ENCODE data around the gene NUBP2. TPM values are rescaled to one million over a fixed set of nuclear protein-coding genes. Genes with fewer than 3 reads are reported as not detected.

The NUBP2 gene, protein sequence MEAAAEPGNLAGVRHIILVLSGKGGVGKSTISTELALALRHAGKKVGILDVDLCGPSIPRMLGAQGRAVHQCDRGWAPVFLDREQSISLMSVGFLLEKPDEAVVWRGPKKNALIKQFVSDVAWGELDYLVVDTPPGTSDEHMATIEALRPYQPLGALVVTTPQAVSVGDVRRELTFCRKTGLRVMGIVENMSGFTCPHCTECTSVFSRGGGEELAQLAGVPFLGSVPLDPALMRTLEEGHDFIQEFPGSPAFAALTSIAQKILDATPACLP
- total RNA-seq (2014; rRNA removed; shearing (Covaris generic)), result 50.2 and 59.3 TPM in 2 replicates
- 205 and 332 TPM in 2 replicates for polyA plus RNA-seq (2014; cell fraction: nucleus; rRNA removed)

DNA sequence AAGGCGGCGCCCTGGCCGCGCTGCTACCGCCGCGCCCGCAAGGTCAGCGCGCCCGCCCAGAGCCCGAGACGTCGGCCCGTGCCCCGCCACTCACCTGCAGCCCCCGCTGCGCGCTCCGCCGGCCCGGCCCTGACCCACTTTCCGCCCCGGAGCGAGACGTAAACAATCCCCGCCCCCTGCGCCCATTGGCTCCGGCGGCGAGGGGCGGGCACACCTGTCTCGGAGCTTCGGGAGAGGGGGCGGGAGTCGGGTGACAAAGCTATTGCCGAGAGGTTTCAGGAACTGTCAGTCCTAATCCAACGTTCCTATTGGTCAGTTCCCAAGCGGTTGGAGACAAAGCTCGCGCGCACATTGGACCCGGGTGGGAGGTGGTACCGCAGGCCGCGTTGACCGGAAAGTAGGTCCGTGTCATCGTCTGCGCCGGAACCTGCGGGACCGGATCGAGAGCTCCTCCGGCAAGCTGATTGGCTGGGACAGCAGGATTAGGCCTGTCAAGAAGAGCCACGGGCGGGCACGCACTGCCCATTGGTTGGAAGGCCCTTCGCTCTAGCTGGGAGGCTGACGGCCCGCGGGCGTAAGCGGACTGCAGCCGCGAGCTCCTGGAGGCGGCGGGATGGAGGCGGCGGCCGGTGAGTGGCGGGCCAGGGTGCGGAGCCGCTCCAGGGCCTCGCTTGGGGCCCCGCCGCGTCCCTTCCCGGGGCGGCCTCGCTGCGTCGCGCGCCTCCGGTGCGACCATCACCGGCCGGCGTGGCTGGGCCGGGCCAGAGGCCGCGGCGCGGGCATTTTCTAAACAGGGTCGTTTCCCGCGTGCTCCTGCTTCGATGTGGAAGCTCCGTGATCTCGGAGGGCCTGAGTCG is at the start of gene NUBP2, which contains the start of gene SPSB3:
NUBP2 (plus strand) TSS at position 553 of the 857 bp plus-strand sequence; CDS start at position 614, 61 bp downstream.
SPSB3 (minus strand) TSS at position 164 of the 857 bp plus-strand sequence. CDS start 1,088 bp downstream, outside the sequence.
- DNase-seq (ENCODE audit: extremely low read depth, low read depth), result peak; percentile 100

DNA sequence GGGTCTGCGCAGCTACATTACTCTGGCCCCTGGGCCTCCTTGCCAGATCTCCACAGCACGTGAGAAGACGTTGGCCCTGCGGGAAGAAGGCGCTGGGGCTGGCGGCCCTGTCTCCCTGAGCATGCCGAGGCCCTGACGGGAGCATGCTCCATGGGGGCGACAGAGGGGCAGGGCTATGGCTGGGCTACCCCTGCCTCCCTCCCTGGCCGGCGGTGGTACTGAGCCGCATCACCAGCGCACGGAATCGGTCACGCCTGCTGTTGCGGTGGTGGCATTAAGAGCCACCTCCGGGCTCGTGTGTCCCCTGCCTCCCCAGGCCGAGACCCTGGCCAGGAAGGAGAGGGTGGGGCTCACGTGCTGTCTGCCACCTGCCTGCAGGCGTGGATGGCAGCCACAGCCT is 48.6 kb upstream of the NUBP2 start:
- no peak for DNase-seq (ENCODE audit: extremely low read depth, low read depth)

DNA sequence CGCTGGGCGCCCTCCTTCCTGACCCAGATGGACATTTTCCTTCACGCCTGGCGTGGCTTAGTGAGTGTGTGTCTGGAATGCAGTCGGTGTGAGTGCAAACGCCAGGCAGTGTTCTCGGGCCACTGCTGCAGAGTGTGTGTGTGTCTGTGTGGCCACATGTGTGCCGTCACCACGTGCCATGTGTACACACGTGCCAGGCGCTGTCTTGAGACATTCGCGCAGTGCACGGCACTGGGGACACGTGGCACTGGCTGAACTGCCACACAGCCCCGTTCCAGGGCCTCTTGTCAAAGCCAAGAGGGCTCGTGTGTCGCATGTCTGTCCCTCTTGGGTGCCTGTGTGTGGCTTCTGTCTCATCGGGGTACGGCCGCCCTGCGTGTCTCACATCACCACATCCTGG is 47.9 kb upstream of the NUBP2 start:
- no peak for DNase-seq (ENCODE audit: extremely low read depth, low read depth)

DNA sequence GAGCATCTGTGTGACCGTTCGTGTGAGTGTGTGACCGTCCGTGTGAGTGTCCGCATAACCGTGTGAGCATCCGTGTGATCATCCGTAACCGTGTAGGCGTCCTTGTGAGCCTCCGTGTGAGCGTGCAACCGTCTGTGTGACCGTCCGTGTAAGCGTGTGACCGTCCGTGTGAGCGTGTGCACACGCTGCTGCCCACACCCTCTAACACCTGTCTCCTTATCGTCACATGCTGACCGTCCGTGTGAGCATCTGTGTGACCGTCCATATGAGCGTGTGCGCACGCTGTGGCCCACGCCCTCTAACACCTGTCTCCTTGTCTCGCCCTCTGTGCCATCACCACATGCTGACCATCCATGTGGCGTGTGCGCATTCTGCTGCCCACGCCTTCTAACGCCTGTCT is 42.5 kb upstream of the NUBP2 start:
- no peak for DNase-seq (ENCODE audit: extremely low read depth, low read depth)

DNA sequence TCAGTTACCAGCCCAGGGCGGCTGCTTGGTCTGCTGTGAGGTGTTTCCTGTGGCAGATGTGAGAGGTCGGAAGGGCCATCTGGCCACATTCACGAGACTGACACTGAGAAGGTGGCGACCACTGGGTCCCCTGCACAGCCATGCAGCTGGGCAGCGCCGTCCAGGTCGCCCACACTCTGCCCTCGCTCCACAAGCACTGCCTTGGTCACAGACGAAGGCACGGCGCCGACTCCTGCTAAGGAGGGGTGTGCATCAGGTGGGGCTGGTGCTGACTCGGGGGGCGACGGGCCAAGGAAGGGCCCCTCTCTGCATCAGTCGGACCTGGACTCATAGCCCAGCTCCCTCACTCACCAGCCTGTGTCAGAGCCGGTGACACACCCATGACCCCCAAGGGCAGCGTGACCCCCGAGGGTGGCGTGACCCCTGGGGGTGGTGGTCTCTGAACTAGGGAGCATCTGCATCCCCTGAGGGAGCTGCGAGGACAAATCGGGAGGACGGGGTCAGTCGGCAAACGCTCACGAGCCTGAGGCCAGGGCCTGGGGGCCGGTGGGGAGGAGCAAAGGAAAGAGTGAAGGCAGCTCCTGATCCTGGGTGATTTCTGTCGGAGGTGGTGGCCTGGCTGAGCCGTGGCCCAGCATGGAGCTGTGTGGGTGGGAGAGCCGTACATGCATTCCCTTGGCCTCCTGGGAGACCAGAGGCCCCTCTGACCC is 41.8 kb upstream of the NUBP2 start:
- no peak for DNase-seq (ENCODE audit: extremely low read depth, low read depth)

DNA sequence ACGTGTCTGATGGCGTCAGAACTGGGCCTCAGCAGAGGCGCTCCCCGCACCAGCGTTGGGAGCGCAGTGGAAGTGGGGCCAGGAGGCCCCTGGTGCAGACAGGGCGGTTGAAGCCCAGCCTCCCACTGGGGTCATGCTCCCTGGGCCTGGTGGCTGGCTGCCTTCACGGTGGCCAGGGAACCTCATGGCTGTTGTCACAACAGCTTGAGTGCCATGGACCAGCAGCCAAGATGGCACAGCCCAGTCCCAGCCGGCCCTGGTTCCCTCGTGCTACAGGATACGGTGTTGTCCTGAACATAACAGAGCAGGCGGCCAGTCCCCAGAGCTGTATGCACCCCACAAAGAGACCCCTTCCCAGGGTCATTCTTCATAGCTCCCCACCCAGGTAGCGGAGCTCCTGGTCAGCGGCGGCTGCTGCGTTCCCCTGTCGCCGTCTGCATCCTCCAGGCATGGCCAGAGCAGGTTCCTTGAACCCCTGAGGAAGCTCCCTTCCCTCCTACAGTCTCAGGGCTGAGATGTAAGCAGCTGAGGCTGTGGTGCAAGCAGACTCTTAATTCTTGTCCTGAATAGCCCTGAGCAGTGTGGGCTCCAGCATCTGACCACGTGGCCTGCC is 41.1 kb upstream of the NUBP2 start:
- DNase-seq (ENCODE audit: extremely low read depth, low read depth), result no peak

DNA sequence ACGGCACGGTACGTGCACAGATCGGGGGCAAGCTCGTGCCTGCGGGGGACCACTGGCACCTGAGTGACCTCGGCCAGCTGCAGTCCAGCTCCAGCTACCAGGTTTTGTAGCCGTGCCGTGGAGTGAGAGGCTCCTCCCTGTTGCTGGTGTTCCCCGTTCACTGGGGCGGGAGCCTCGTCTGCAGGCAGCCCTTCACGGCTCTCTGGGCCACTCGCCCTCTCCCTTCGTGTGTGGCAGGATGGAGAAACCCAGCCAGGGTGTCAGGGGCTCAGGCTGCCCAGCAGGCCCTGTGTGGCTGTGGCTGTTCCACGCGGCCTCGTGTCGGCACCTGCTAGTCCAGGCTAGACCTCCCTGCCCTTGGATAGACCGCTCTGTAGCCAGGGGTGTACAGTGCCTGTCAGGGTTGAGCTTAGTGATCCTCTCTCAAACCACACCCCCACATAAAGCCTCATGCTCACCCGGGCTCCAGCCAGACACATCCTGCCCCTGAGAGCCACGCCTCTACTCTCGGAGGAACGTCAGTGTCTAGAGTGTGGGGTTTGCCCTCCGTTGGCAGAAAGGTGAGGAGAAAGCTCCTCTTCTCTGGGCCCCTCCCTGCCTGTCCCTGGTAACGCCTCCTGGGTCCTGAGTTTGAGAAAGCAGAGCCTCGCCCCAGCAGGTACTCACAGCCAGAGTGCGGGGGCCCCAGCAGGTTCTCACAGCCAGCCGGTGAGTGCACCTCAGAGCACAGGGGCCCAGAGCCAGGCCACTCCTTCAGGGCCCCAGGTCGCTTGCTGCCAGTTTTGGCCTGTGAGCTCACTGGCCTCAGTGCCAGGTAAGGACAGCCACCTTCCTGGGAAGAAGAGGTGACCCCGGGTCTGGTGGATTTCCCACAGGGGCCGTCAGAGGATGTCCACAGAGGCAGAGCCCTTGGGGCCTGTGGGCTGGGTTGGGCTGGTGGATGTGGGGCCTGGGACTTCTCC is 39.1 kb upstream of the NUBP2 start:
- DNase-seq (ENCODE audit: extremely low read depth, low read depth), result no peak

DNA sequence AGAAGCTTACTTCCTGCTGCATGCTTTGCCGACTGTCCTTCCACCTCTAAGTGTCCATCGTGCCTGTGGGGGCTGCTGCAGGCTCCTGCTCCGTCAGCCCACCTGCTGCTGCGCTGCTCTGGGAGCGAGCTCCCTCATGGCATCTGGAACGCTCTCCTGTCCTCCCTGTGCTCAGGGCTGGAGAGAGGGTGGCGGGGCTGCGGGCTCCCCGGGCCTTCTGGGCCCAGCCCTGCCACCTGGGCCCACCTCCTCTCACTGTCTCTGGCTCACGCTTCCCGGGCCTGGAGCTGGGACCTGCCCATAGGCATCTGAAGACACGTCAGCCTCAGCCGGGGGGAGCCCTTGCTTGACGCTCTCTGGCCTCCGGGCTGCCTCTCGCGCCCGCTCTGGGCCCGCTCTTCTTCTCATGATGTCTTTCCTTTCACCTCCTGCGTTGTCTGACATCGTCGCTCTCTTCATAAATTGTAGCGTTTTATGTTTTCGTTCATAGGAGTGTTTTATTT is 38.4 kb upstream of the NUBP2 start:
- DNase-seq (ENCODE audit: extremely low read depth, low read depth), result no peak

DNA sequence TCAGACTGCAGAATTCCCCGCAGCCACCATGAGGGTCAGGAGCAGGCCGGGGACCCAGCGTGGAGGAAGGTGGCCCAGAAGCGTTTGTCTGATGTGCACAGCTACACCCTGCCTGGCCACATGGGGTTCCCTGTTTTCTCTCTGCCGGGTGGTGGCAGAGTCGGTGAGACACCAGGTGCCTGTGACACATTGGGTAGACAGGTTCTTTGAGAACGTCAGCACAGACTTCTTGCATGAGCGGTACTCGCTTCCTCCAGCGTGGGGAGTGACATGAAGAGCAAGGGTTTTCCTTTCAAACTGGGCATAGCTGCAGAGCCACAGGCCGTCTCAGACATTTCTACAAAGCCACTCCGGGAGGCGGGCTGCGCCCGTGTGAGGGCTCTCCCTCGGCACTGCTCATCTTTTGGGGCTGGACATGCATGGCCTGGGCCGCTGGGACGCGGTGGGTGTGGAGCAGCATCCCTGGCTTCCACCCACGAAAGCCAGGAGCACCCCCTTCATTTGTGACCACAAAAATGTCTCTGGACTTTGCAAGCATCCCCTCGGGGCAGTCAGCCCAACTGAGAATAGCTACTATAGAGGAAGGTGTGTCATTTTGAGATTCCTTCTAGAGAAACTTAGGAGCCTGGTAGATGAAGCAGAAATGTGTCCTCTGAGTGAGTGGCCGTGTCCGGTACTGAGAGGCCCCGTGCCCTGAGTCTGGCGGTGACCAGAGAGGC is 37.4 kb upstream of the NUBP2 start:
- DNase-seq (ENCODE audit: extremely low read depth, low read depth), result no peak

DNA sequence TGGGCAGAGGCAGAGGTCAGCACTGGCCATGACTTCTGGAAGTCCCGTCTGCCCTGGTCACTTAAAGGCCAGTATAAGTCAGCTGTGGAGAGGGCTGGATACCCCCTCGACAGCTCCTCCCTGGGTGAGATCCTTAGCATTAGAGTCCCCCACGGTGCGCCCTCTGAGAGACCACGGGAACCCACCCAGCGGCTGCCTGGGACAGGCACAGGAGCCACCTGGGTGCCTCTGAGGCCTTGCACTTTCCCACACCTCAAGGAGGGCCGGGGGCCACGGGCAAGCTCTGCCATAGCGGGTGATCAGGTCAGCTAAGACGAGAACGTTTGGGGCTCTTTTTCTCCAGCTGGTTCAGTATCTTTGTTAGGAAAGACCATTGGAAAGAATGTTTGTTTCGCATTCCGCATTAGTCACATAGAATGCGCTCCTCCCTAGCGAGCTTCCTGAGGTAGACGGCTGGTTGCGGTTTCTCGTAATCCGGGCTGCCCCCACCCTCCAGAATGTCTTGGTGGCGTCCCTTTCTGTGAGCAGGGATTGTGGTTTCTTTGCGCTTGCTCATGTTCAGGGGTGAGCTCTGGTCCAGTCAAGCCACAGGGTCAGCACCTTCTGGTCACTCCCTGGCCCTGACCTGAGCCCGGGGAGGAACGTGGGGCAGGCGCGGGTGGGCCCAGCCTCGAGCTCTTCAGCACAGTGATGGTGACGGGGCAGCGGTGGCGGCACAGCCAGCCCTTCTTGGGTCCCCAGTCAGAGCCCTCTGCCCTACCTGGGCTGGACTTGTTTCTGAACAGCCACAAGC is 36.7 kb upstream of the NUBP2 start:
- DNase-seq (ENCODE audit: extremely low read depth, low read depth), result no peak

DNA sequence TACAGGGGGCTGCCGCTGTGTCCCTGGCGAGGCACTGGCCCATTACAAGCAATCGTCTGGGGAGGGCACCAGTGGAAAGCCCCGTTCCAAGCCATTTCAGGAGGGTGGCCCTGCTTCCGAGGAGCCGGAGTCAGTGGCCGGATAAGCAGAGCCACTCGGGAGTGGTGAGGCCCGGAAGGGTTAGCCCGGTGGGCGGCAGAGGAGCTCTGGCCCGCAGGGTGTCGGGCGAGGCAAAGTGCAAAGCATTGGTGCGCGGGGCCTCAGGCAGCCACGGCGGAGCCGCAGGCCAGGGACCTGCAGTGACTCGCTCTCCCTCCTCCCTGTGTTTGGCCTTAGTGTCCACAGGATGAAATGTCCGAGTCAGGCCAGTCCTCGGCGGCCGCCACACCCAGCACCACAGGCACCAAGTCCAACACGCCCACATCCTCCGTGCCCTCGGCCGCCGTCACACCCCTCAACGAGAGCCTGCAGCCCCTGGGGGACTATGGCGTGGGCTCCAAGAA is 36.0 kb upstream of the NUBP2 start:
- no peak for DNase-seq (ENCODE audit: extremely low read depth, low read depth)

DNA sequence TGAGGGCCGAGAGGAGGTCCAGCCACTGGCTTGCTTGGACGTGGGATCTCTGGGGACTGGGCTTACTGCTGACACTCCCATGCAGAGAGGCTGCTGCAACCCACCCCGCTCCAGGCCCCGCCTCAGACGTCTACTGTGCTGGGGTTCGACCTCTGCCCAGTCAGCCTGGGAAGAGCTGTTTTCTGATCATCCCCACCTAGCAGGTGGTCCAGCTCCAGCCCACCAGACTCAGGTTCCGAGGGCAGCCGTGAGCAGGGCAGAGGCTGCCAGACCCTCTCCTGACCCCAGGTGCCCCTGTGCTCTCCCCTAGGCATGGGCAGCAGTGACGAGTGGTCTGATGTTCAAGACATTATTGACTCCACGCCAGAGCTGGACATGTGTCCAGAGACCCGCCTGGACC is 34.8 kb upstream of the NUBP2 start:
- no peak for DNase-seq (ENCODE audit: extremely low read depth, low read depth)

DNA sequence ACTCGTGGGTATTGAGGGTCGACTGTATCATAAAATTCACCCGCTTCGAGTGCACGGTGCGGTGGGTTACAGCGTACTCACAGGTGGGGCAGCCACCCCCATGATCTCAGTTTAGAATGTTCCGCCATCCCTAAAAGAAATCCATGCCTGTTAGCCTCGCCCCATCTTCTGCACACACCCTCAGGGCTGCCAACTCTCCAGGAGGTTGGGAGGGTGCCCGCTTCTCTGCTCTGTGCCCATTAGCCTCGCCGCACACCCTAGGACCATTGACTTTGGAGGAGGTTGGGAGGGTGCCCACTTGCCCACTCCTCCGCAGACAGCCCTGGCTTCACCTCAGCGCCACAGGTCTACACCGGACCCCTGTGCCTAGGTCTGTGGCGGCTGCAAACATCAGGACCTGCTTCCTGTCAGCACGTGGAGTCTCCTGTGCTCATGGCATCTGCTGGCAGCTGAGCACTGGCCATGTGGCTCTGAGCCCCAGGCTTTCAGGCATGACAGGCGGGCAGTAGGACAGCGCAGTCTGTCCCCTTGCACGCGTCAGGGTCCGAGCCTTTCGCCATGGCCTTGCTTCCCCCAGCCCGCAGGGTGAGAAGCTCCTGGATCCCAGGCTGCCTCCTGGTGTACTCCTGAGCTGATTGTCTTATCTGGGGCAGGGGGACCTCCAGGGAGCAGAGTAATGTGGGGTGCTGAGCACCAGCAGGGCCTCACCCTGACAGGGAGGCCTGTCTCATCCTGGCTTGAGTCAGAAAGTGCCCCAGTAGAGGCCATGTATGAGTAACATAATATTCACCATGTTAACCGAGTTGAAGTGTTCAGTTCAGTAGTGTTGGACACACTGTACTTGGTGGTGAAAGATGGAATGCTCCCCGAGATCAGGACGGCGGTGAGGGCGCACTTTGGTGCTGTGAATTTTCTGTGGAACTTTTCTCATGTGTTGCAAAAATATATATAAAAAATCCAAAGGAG is 33.3 kb upstream of the NUBP2 start:
- DNase-seq (ENCODE audit: extremely low read depth, low read depth), result no peak

DNA sequence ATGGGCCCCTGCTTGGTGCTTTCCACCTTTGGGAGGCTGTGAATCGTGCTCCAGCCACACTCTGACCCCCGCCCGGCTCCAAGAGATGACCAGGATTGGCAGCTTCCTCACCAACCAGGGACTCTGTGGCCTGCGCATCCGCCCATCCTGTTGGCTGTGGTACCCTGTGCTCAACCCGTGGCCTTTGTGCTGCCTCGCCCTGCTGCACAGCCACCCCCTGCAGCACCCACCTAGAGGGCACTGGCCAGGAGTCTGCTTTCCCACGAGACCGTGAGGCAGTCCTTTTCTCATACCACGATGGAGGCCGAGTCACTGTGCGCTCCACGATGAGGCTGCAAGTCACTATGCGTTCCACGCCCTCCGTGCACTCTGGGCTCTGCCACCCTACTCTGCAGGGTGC is 30.8 kb upstream of the NUBP2 start:
- no peak for DNase-seq (ENCODE audit: extremely low read depth, low read depth)

DNA sequence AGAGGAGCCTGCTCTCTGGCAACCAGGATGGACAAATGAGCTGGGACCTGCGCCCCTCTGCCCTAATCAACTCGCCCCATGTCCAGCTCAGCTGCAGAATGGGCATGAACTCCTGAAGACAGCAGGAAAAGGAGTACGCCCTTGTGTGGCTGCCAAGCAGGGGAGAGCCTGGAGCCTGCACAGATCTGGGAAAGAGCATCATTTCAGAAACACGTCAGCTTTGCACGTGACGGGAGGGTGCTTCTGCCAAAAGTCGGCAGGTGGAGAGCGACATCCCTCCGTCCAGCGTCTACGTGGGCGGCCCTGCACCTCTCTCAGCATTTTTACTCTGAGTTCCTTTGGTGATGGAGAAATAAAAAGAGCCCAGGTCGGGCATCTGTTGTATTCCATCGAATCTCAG is 29.9 kb upstream of the NUBP2 start:
- DNase-seq (ENCODE audit: extremely low read depth, low read depth), result no peak

DNA sequence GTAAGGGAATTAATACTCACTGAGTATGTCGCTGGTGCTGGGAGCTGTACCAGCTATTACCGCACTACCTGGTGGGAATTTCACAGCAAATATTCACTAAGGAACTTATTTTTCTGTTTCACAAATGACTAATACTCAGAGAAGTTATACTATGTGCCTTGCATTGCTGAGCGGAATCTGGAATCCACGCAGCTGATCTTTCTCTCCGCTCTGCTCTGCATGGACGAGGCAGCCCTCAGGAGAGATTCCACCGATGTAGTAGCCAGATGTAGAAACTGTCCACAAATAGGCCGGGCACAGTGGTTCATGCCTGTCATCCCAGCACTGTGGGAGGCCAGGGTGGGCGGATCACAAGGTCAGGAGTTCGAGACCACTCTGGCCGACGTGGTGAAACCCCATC is 28.6 kb upstream of the NUBP2 start:
- DNase-seq (ENCODE audit: extremely low read depth, low read depth), result no peak

All from NCI-H460 (cell line).